Astrocyte of the cerebellum (primary cell): ENCODE data around the gene TEX53.

ENCODE experiments used
- DNase-seq: peaks from one replicate; pipeline ENCODE4 v3.0.0-alpha.2; 2011; ENCODE audit warnings: low read depth
- H3K4me3 ChIP-seq: 2 replicates; pipeline ENCODE4 v1.5.1; 2011; ENCODE audit warnings: mild to moderate bottlenecking, low read depth, low read length, moderate library complexity
- in situ Hi-C: cut with HindIII; loops from 2 replicates; pipeline ENCODE4 v1.10.0; 2017; ENCODE audit warnings: low sequenced_read_pairs
- TF ChIP-seq, protein P1 (sequence below): IDR thresholded peaks from 2 replicates; pipeline ENCODE4 v1.5.1; 2012; ENCODE audit warnings: low read length, low read depth, moderate library complexity, mild to moderate bottlenecking; ENCODE audit errors: missing control alignments

TEX53 gene

GRCh38 chr9:114666851-114667250, 9.2 kb upstream of the TEX53 start:
- in situ Hi-C loops: loop anchor here (5.0 to 25.0 kb wide), 2 partner anchors 260 to 345 kb away; no protein-coding TSS in a partner anchor
- DNase-seq: no peak
- H3K4me3 ChIP-seq: no peak overlapping the region
- TF ChIP-seq, protein P1, sequence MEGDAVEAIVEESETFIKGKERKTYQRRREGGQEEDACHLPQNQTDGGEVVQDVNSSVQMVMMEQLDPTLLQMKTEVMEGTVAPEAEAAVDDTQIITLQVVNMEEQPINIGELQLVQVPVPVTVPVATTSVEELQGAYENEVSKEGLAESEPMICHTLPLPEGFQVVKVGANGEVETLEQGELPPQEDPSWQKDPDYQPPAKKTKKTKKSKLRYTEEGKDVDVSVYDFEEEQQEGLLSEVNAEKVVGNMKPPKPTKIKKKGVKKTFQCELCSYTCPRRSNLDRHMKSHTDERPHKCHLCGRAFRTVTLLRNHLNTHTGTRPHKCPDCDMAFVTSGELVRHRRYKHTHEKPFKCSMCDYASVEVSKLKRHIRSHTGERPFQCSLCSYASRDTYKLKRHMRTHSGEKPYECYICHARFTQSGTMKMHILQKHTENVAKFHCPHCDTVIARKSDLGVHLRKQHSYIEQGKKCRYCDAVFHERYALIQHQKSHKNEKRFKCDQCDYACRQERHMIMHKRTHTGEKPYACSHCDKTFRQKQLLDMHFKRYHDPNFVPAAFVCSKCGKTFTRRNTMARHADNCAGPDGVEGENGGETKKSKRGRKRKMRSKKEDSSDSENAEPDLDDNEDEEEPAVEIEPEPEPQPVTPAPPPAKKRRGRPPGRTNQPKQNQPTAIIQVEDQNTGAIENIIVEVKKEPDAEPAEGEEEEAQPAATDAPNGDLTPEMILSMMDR: no peak

DNA sequence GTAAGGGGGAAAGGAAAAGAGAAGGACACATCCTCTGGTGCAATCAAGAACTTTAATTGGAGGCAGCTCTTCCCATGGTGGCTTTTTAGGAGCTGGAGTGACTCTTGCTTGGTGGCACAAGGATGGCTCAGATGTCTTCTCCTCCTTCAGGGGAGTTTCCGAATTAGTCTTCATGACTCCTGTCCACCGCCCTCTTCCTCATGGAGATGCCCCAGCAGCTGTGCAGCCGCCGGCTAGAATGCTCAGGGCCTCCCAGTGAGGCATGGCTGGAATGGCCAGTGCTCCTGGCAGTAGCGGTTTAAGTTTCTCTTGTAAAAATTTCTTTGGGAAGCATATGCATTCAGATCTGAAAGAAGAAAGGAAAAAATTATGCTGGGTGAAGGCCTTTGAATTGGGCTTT, 8.8 kb upstream of the TEX53 start:
- DNase-seq: no peak
- no peak overlapping the region for H3K4me3 ChIP-seq
- in situ Hi-C loops: loop anchor here (5.0 to 25.0 kb wide), 2 partner anchors 261 to 346 kb away; no protein-coding TSS in a partner anchor
- TF ChIP-seq, protein P1: no peak

DNA sequence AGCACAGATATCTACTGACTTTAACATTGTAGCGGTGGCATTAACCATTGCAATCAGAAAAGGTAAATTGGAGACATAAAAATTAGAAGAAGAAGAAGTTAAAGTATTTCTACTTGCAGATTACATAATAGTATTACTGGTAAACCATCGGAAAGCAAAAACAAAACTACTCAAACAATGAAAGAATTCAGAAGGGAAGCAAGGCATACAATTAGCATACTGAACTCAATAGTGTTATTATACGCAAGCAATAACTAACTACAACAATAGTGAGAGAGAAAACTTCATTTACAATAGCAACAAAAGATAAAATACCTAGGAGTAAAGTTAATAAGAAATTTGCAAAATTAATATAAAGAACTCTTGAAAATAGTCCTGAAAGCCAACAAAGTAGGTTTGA, 6.6 kb upstream of the TEX53 start:
- no peak for DNase-seq
- TF ChIP-seq, protein P1: no peak
- no peak overlapping the region for H3K4me3 ChIP-seq
- in situ Hi-C loops: loop anchor here (25.0 kb wide), 1 partner anchor 348 kb away; no protein-coding TSS in a partner anchor

DNA sequence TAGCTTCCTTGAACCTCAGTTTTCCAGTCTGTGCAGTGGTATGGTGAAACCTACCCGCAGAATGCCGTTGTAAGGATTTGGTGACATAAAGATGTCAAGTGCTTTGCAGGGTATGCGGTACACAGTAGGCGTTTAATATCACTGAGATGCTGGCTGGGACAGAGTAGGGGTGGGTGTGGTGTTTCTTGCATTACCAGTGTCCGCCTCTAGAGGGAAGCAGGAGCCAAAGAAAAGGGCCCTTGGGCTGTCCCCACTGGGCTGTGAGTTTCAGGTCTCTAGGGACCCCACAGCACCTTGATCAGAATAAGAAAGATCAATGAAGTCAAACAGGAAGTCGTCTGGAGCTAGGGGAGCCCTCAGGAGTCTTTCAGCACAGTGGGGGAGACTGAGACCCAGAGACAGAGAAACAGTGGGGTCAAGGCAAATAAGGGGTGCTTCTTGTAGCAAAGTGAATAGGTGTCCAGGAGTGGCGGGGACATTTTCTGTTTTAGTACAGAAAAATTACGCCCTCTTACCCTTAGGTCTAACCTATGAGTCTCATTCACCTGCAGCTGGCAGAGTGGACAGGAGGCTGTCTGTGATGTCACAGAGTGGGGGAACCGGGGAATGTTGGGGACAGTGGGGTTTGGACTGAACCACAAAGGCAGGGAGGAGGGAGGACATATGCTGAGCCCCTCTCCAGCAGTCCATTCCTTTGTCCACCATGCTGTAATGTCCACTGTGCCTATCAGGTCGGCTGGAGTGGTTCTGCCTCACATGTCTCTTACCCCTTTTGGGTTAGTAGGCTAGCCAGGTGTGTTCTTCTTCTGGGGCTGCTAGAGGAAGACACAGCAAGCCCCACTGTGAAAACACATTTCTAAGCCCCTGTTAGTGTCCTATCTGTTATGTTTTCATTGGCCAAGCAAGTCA, 4.7 kb upstream of the TEX53 start:
- H3K4me3 ChIP-seq: no peak overlapping the region
- DNase-seq: no peak
- in situ Hi-C loops: loop anchor here (25.0 kb wide), 1 partner anchor 350 kb away; no protein-coding TSS in a partner anchor
- TF ChIP-seq, protein P1: peak; percentile 92

GRCh38 chr9:114656301-114656700, 1.3 kb downstream of the TEX53 start:
- DNase-seq: no peak
- TF ChIP-seq, protein P1: no peak
- in situ Hi-C loops: loop anchor here (25.0 kb wide), 1 partner anchor 356 kb away; no protein-coding TSS in a partner anchor
- H3K4me3 ChIP-seq: no peak overlapping the region

GRCh38 chr9:114655689-114656088, 1.9 kb downstream of the TEX53 start:
- H3K4me3 ChIP-seq: no peak overlapping the region
- in situ Hi-C loops: loop anchor here (25.0 kb wide), 1 partner anchor 357 kb away; no protein-coding TSS in a partner anchor
- TF ChIP-seq, protein P1: no peak
- no peak for DNase-seq
